Right forelimb (tissue), 1 donor: ENCODE measurements around the gene CTU1.
"Not testable (repeated sequence)": the region's sequence is repeated elsewhere in the genome, so short reads cannot be mapped to it uniquely, and the experiment has no call there.

Experiments used
- DNase-seq: peaks from one replicate; pipeline ENCODE4 v3.0.0-alpha.2; 2018

The CTU1 gene

GRCh38 chr19:51108066-51108804 is at the start of gene CTU1:
Gene CTU1 (minus strand): TSS chr19:51108409. CDS start chr19:51104569, 3,840 bp downstream.
- peak; percentile 98 for DNase-seq

DNA sequence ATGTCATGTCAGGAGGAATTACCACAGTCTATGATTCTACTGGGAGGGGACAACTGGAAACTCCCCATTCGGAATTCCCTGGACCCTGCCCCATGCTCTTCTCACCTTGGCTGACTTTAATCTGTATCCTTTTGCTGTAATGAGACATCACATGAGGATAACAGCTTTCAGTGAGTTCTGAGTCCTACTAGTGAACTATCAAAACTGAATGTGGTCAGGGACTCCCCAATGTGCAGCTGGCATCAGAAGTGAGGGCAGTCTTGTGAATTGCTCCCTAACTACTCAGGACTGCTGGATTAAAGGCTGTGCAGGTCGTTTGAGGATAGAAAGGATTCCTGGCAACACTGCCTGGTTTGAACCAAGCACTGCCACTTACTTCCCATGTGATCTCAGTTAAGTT is 49.1 kb upstream of the CTU1 start:
- no peak for DNase-seq

- no peak for DNase-seq
Observed at GRCh38 chr19:51156710-51157109, 48.5 kb upstream of the CTU1 start.

- DNase-seq: no peak
Observed at GRCh38 chr19:51150627-51151026, 42.4 kb upstream of the CTU1 start.

- no peak for DNase-seq
Observed at GRCh38 chr19:51148580-51148979, 40.4 kb upstream of the CTU1 start.

GRCh38 chr19:51147663-51148062 is 39.5 kb upstream of the CTU1 start:
- no peak for DNase-seq

DNA sequence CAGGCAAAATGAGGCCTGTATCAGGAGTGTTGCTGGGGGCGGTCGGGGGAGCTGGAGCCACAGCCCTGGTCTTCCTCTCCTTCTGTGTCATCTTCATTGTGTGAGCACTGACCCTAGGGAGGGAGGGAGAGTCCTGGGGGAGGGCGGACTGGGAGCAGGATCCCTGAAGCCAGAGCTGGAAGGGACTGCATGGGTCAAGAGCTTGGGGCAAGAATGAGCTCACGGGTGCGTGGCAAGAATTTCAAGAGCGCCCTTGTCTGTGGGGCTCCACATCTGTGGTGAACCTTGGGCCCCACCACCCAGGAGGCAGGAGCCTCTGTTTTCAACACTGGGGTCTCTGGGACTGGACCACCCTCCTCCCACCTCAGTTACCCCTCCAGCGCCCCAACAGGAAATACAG is 38.5 kb upstream of the CTU1 start:
- no peak for DNase-seq

DNA sequence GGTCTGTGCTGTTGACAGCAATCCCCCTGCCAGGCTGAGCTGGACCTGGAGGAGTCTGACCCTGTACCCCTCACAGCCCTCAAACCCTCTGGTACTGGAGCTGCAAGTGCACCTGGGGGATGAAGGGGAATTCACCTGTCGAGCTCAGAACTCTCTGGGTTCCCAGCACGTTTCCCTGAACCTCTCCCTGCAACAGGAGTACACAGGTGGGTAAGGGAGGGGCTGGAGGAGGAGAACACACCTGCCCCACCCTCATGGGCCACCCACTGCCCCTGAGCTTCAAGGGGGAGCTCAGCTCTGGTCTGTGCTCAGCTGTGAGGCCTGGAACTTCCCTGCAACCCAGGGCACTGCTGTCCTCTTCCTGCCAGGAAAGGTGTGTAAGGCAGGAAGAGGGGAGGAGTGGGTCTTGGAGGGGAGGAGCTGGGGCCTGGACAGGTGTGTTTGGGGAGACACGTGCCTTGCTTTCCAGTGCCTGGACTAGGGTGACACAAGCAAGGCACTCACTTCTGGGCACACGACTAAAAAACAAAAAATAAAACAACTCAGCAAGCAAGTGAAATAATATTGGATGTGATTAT is 37.8 kb upstream of the CTU1 start:
- DNase-seq: no peak

DNA sequence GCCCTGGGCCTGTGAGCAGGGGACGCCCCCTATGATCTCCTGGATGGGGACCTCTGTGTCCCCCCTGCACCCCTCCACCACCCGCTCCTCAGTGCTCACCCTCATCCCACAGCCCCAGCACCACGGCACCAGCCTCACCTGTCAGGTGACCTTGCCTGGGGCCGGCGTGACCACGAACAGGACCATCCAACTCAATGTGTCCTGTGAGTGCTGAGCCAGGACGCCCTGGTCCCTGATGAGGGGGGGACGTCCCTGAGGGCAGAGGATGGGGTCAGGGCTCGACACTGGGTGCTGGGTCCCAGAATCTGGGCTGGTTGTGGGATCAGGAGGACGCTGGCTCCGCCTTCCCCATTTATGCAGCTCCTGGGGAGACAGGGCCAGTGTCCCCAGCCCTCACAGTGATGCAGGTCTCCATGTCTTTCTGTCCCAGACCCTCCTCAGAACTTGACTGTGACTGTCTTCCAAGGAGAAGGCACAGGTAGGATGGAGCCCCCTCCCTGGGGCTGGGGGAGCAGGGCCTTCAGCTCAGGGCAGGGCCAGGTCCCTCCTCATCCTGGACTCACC is 36.4 kb upstream of the CTU1 start:
- DNase-seq: no peak

DNA sequence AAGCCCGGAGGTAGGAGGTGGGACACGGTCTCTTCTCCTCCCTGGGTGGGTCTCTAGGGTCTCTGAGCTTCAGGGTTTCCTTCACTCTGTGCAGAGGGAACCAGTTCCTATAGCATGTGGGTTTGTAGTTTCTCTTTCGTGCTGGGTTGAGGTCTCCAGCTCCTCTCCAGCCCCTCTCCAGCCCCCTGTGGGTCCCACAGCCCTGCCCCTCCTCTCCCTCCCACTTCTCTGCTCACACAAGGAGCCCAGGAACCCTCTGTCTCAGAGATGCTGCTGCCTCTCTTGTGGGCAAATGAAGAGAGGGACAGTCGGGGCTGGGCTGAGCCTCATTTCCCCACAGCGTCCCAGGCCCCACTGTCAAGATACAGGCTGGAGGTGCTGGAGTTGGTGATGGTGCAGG is 35.3 kb upstream of the CTU1 start:
- no peak for DNase-seq

DNA sequence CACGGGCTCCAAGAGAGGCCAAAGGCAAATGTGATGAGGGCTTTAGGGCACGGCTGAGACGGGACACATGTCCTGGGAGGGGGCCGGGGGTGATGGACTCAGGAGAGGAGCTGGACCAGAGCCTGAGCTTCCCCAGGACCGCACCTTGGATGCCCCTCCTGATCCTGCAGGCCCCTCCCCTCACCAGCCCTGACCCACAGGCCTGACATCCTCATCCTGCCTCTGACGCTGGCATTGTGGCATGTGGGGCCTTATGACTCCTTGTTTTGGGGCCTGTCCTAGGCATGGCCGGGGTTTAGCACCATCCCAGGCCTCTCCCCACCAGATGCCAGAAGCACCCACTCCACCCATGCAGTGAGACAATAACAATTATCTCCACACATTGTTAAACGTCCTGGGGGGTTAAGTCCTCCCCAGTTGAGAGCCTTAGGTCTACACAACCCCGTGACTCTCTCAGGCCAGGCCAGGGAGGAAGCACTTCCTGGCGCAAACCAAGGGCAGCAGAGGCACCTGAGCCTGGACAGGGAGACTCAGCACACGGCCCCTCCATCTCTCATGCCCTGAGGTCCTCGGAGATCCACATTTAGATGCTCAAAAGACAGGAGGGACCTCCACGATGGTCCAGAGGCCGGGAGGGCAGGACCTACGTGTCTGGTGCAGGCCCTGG is 34.7 kb upstream of the CTU1 start:
- DNase-seq: not testable (repeated sequence)

DNA sequence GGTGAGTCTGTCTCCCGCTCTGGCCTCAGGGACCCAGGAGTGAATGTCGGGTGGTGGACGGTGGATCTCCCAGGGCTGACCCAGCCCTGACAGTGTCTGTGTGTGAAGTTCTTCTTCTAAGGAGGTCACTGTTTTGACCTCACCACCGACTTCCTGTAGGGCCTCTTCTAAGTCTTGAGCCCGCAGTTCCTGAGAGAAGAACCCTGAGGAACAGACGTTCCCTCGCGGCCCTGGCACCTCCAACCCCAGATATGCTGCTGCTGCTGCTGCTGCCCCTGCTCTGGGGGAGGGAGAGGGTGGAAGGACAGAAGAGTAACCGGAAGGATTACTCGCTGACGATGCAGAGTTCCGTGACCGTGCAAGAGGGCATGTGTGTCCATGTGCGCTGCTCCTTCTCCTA is 33.9 kb upstream of the CTU1 start, which contains the start of gene SIGLEC7:
TSS of gene SIGLEC7 (plus strand) at position 183 of the 400 bp plus-strand sequence. CDS start at position 252, 69 bp downstream.
- no peak for DNase-seq

- DNase-seq: no peak
Observed at GRCh38 chr19:51141181-51141580, 33.0 kb upstream of the CTU1 start.

DNA sequence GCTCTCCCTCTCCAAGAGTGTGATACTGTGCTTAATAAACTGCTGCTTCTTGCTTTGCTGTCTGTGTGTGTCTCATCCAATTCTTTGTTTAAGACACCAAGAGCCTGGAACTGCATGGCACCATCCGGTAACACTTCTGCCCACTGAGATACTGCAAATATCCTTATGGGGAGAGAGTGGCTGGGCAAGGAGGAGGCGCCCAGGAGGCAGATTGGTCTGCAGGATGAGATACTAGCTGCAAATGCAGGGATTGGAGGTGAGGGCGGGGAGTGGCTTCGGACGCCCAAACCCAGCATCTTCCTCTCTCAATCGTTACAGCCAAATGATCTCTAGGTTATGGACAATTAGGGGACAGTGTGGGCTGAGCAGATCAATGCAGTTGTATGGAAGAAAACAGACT is 32.2 kb upstream of the CTU1 start:
- DNase-seq: no peak

DNA sequence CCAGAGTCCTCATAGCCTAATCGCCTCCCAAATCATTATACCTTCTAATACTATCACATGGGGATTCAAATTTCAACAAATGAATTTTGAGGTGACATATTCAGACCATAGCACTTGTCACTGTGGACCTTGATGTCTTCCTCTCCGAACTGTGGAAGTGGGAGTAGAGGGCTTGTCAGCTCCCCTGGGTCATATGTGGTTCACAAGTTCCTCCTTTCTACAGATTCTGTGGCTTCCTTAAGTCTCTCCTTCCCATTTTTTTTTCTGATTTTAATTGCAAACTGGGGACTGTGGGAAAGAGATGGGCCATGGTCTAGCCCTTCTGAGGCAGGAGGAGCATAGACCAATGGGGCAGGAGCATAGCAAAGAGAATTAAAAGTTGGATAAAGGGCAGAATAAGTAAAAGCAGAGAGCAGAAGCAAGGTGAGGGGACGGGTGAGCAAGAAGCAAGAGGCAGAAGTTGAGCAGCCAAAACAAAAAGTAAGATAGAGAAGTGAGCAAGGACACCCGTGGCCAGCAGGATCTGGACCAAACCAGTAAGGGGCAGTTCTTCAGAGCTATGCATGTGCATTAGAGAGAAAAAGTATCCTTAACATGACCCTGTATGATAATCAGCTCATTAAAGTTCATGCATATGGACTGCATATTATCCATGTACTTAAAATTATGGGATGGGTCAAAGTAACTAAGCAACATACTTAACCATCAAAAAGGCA is 31.2 kb upstream of the CTU1 start:
- no peak for DNase-seq

- no peak for DNase-seq
Observed at GRCh38 chr19:51138549-51138979, 30.4 kb upstream of the CTU1 start.

- no peak for DNase-seq
Observed at GRCh38 chr19:51137792-51138425, 29.7 kb upstream of the CTU1 start.

- no peak for DNase-seq
Observed at GRCh38 chr19:51136851-51137551, 28.8 kb upstream of the CTU1 start.

GRCh38 chr19:51135986-51136762 is 28.0 kb upstream of the CTU1 start:
- DNase-seq: no peak

- no peak for DNase-seq
Observed at GRCh38 chr19:51135004-51135403, 26.8 kb upstream of the CTU1 start.
